OCI-LY1 (cell line): ENCODE data around the gene PHF24.

Experiments used
- H2AFZ ChIP-seq: fragments of 200-600 bp; sonication (generic), shearing (Covaris generic); 2 replicates; pipeline ENCODE4 v1.6.0; 2014; ENCODE audit warnings: antibody characterized with exemption, mild to moderate bottlenecking, low read length
- H3F3A ChIP-seq: fragments of 200-600 bp; sonication (generic), shearing (Covaris generic); 2 replicates; pipeline ENCODE4 v1.6.0; 2014; ENCODE audit warnings: mild to moderate bottlenecking, antibody characterized with exemption, low read length, moderate library complexity; ENCODE audit not compliant: insufficient read depth
- H3K27ac ChIP-seq: fragments of 200-600 bp; sonication (generic); 2 replicates; pipeline ENCODE4 v1.5.1; 2014; ENCODE audit warnings: low read length, mixed run types, mild to moderate bottlenecking, low read depth; ENCODE audit not compliant: poor library complexity, severe bottlenecking
- H3K27me3 ChIP-seq: fragments of 200-600 bp; sonication (generic); 2 replicates; pipeline ENCODE4 v1.6.0; 2014; ENCODE audit warnings: antibody characterized with exemption, mild to moderate bottlenecking, low read length, moderate library complexity; ENCODE audit not compliant: insufficient read depth
- H3K36me3 ChIP-seq: fragments of 200-600 bp; sonication (generic); 2 replicates; pipeline ENCODE4 v1.6.1; 2014; ENCODE audit warnings: mild to moderate bottlenecking, antibody characterized with exemption, low read length, moderate library complexity, mixed read lengths; ENCODE audit not compliant: insufficient read depth
- H3K4me1 ChIP-seq: fragments of 200-600 bp; sonication (generic); 2 replicates; pipeline ENCODE4 v1.5.1; 2014; ENCODE audit warnings: mild to moderate bottlenecking, low read length, moderate library complexity; ENCODE audit not compliant: insufficient read depth, severe bottlenecking
- H3K4me2 ChIP-seq: fragments of 200-600 bp; sonication (generic), shearing (Covaris generic); 2 replicates; pipeline ENCODE4 v1.6.1; 2014; ENCODE audit warnings: low read length
- H3K4me3 ChIP-seq: fragments of 200-600 bp; sonication (generic); 2 replicates; pipeline ENCODE4 v1.5.1; 2014; ENCODE audit warnings: low read length, low read depth, mild to moderate bottlenecking, mixed read lengths; ENCODE audit not compliant: poor library complexity, severe bottlenecking
- H3K79me2 ChIP-seq: fragments of 200-600 bp; shearing (Covaris generic); 2 replicates; pipeline ENCODE4 v1.6.1; 2016; ENCODE audit warnings: mixed run types, low read length, mixed read lengths; ENCODE audit not compliant: insufficient read depth
- H3K9ac ChIP-seq: fragments of 200-600 bp; sonication (generic), shearing (Covaris generic); 2 replicates; pipeline ENCODE4 v1.6.1; 2014; ENCODE audit warnings: mild to moderate bottlenecking, low read length, mixed read lengths
- H3K9me2 ChIP-seq: fragments of 200-600 bp; sonication (generic), shearing (Covaris generic); 2 replicates; pipeline ENCODE4 v1.6.1; 2014; ENCODE audit warnings: low read depth, mild to moderate bottlenecking, low read length, mixed read lengths
- H3K9me3 ChIP-seq: fragments of 200-600 bp; shearing (Covaris generic); 2 replicates; pipeline ENCODE4 v1.6.1; 2014; ENCODE audit warnings: low read length, mixed read lengths
- H4K20me1 ChIP-seq: fragments of 200-600 bp; sonication (generic), shearing (Covaris generic); 2 replicates; pipeline ENCODE4 v1.6.0; 2016; ENCODE audit warnings: mild to moderate bottlenecking, low read length; ENCODE audit not compliant: insufficient read depth
- EZH2 ChIP-seq: fragments of 200-600 bp; sonication (generic), shearing (Covaris generic); IDR thresholded peaks from 2 replicates; pipeline ENCODE4 v1.8.0; 2017; ENCODE audit warnings: borderline replicate concordance, mixed run types, mild to moderate bottlenecking, antibody characterized with exemption, low read length, moderate library complexity, mixed read lengths
- TF ChIP-seq, protein P1 (sequence below): fragments of 200-600 bp; sonication (generic), shearing (Covaris generic); IDR thresholded peaks from 2 replicates; pipeline ENCODE4 v1.5.1; 2017; ENCODE audit warnings: mild to moderate bottlenecking, antibody characterized with exemption, low read length, moderate library complexity, mixed read lengths

PHF24 gene

GRCh38 chr9:34957492-34958410, at the start of gene PHF24:
TSS of gene PHF24 (plus strand) at chr9:34958285. CDS start at chr9:34971299, 13,014 bp downstream.
- Histone ChIP-seq H3K27me3 (no peaks in the 10 kb centered on the region), H3K9ac (no peak within 1 kb of the TSS), H3K27ac (no peak within 1 kb of the TSS), H3K4me3 (no peak within 1 kb of the TSS), H3F3A (no peaks in the 10 kb centered on the region), H3K4me1 (no peaks in the 10 kb centered on the region), H3K36me3 (no peaks in the 10 kb centered on the region), H3K9me3 (no peaks in the 10 kb centered on the region), H4K20me1 (no peaks in the 10 kb centered on the region), H3K9me2 (no peaks in the 10 kb centered on the region), H2AFZ (no peak within 1 kb of the TSS), H3K79me2 (no peaks in the 10 kb centered on the region), H3K4me2 (peak within 1 kb of the TSS; percentile 46; the same call in 1 of the 2 replicates)
- TF ChIP-seq, protein P1, sequence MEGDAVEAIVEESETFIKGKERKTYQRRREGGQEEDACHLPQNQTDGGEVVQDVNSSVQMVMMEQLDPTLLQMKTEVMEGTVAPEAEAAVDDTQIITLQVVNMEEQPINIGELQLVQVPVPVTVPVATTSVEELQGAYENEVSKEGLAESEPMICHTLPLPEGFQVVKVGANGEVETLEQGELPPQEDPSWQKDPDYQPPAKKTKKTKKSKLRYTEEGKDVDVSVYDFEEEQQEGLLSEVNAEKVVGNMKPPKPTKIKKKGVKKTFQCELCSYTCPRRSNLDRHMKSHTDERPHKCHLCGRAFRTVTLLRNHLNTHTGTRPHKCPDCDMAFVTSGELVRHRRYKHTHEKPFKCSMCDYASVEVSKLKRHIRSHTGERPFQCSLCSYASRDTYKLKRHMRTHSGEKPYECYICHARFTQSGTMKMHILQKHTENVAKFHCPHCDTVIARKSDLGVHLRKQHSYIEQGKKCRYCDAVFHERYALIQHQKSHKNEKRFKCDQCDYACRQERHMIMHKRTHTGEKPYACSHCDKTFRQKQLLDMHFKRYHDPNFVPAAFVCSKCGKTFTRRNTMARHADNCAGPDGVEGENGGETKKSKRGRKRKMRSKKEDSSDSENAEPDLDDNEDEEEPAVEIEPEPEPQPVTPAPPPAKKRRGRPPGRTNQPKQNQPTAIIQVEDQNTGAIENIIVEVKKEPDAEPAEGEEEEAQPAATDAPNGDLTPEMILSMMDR, result no peak
- TF ChIP-seq EZH2, result no peak

DNA sequence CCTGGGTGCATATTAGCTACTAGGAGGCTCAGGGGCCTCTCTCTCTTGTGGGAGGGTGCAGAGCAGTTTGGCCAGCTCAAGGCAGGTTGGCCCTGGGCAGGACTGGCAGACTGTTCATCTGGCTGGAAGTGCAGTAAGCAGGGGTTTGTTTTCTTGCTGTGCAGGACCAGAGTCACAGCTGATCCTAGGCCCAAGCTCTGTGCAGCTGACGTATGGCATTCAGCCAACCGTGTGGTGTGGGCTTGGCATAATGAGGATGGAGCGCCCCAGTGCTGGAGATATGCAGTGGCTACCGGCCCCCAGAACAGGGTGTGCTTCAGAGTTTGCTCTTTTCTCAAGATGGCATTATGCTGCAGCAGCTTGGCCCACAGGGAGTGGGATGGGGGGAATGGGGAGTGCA, 31.0 kb upstream of the PHF24 start:
- Histone ChIP-seq H3K9me3 (0 out of 2 replicates have a peak, but pooled peaks cover 4% of the 10 kb centered on the region), H4K20me1 (no peaks in the 10 kb centered on the region), H3K27me3 (no peaks in the 10 kb centered on the region), H3F3A (no peaks in the 10 kb centered on the region), H3K36me3 (no peaks in the 10 kb centered on the region), H3K4me3 (no peak overlapping the region), H3K4me2 (no peak overlapping the region), H3K27ac (no peak overlapping the region), H3K79me2 (no peaks in the 10 kb centered on the region), H3K4me1 (no peaks in the 10 kb centered on the region), H3K9me2 (no peaks in the 10 kb centered on the region), H2AFZ (no peak overlapping the region), H3K9ac (no peak overlapping the region)
- TF ChIP-seq EZH2, result no peak
- TF ChIP-seq, protein P1, result no peak

DNA sequence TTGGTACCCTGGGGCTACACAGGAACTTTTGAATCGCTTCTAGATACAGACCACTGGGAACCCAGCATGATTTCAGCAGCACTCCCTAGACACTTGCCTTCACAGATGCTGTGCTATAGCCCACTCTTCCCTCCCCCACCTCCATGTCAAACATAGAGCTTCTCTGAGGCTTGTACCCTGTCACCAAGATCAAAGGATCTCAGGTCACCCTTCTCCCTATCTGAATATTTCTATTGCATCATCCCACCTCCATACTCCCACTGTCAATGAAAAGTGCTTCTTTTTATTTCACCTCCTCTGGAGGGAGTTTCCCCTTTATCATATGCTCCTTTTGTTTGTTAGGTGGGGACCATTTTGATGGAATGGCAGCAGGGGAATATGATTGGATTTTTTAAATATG, 29.2 kb upstream of the PHF24 start:
- Histone ChIP-seq H3K27me3 (no peaks in the 10 kb centered on the region), H3K4me2 (no peak overlapping the region), H3K9ac (no peak overlapping the region), H4K20me1 (no peaks in the 10 kb centered on the region), H3K4me3 (no peak overlapping the region), H3F3A (no peaks in the 10 kb centered on the region), H3K79me2 (no peaks in the 10 kb centered on the region), H2AFZ (no peak overlapping the region), H3K9me3 (0 out of 2 replicates have a peak, but pooled peaks cover 4% of the 10 kb centered on the region), H3K27ac (no peak overlapping the region), H3K36me3 (no peaks in the 10 kb centered on the region), H3K9me2 (no peaks in the 10 kb centered on the region), H3K4me1 (no peaks in the 10 kb centered on the region)
- TF ChIP-seq EZH2, result no peak
- TF ChIP-seq, protein P1, result no peak
